Right ventricle myocardium superior (tissue), 1 donor: ENCODE measurements around the gene ME1. TPM values are rescaled to one million over a fixed set of nuclear protein-coding genes. Genes with fewer than 3 reads are reported as not detected.
"Not testable (repeated sequence)": the region's sequence is repeated elsewhere in the genome, so short reads cannot be mapped to it uniquely, and the experiment has no call there.

Experiments used
- ATAC-seq: fragments of 200-7000 bp; cut with Tn5 transposase; one replicate; pipeline ENCODE4 v1.9.1; 2020; ENCODE audit warnings: mild to moderate bottlenecking; ENCODE audit not compliant: poor library complexity
- DNase-seq: peaks from one replicate; pipeline ENCODE4 v3.0.0-alpha.2; 2020
- intact Hi-C: fragments of 100-400 bp; cut with DNase I; formaldehyde crosslinking; loops from one replicate; pipeline ENCODE4 v1.11.2; 2022
- total RNA-seq: library from RNA; stranded (reverse); fragmentation: NEBNext Ultra II Directional; extraction: Animal tissue kit (Norgen Biotek cat#: 25700); gene quantifications from one replicate; pipeline ENCODE4 v1.2.1, GENCODE V29; 2021
- donor health status: DM: no; HTN: yes; CAD: no; lungs with severe emphysema.

Gene ME1
- total RNA-seq, 1 donor from 2014 or later = 24.7 TPM

DNA sequence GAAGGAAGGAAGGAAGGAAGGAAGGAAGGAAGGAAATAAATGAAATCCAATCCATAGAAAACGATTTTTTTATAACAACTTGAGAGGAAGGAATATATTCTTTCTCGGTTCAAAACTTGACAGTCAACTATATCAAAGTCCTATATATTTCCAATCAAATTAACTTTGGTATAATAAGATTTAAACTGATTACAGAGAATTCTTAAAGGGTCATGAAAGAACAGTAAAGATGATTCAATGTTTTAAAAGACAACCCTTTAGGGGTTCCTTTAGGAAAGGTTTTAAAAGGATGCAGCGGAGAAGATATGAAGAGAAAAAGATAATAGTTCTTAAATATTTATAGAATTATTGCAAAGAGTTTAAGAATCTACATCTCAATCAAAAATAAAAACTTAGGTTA lies 61.2 kb downstream of the ME1 start:
- no peak for ATAC-seq
- DNase-seq = no peak
- intact Hi-C loops = no loop called here

DNA sequence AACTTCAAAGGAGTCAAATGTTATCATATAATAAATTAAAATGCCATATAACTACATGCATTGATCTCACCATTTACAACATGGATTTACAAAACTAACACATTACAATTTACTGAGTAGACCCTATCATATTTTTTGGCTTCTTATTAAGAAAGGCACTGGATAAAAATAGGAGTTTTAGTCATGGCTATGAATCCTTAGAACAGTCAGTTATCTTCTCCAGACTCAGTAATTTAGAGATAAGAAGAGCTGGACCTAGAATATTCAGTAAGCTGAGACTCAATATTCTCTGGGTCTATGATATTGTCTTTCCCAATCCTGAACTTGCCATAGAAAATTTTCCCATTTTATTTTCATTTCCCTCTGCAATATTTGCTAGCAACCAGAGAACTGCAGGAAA lies 62.3 kb downstream of the ME1 start:
- DNase-seq = no peak
- ATAC-seq = no peak
- intact Hi-C loops = no loop called here

DNA sequence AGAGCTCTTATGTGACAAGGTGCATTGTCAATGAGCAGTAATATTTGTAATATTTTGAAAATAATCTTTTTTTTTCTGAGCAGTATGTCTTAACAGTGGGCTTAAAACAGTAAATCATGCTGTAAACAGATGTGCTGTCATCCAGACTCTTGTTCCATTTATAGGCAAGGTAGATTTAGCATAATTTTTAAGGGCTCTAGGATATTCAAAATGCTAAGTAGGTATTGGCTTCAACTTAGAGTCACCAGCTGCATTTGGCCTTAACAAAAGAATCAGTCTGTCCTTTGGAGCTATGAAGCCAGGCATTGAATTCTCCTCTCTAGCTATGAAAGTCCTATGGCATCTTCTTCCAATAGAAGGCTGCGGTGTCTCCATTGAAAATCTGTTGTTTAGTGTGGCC lies 63.7 kb downstream of the ME1 start:
- DNase-seq (no peak), ATAC-seq (no peak)
- intact Hi-C loops = no loop called here

- ATAC-seq (no peak), DNase-seq (no peak)
- intact Hi-C loops = no loop called here
These were observed 64.9 kb downstream of the ME1 start for GRCh38 chr6:83365931-83366330.

- ATAC-seq, DNase-seq, intact Hi-C loops: not testable (repeated sequence)
These were observed 68.5 kb downstream of the ME1 start for GRCh38 chr6:83362349-83362748.

- no peak for DNase-seq
- intact Hi-C loops = no loop called here
- no peak for ATAC-seq
These were observed 71.2 kb downstream of the ME1 start for GRCh38 chr6:83359638-83360037.

DNA sequence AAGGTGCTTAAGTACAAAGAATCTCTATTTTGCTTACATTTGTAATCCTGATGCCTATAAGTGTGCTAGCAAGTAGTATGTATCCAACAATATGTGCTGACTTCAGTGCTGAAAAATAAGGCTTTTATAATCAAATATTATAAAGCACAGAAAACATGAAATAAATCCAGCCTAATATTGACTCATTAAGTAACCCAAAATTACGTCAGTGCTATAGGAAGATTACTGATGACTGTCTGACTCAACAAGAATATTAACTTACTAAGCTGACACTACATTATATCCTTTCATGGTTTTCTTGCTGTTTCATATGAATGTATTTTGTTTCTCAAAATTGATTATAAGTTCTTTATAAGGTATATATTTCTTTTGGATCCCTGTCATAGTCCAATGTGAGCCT lies 76.1 kb downstream of the ME1 start:
- ATAC-seq (no peak), DNase-seq (no peak)
- intact Hi-C loops = no loop called here

DNA sequence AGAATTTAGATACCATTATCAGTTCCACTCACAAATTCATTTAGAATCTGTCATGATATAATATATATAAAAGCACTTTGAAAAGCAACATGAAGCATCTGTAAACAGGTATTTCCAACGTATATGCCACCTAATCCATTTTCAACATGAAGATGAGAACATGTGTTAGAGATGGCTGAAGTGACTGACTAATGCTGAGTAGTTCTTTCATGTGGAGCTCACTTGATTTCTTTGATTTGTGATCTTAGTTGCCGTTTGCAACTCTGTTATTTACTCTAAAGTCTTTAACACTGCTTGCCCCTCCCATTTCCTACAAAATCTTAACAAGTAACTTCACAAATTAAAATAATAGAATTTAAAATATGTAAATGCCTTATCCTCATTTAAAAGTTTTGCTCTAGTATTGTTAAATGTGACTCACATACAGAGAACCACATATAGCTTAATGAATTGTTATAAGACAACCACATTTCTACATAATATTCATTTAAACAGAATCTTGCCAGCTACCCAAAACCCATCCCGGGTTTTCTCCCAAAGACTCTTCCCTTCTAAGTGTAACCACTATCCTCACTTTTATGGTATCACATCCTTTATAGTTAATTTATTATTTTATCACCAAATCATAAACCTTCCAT lies 78.3 kb downstream of the ME1 start:
- DNase-seq = no peak
- ATAC-seq = no peak

GRCh38 chr6:83343121-83343520 lies 87.7 kb downstream of the ME1 start:
- DNase-seq = no peak
- ATAC-seq = no peak
- intact Hi-C loops = no loop called here

More for the DNA sequence above, 78.3 kb downstream of the ME1 start:
- intact Hi-C loops = no loop called here

DNA sequence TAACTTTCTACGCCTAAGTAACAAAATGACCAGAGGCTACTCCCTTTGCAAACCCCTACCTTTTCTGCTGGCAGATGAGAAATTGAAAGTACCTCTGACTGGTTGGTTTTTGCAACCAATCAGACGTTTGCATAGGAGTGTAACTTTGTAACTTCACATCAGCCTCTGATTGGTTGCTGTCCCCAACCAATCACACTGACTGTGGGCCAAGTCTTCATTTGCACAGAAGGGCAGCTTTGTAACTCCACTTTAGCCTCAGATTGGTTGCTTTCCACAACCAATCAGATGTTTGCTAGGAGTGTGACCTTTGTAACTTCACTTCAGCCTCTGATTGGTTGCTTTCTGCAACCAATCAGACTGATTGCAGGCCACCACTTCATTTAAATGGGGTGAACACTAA lies 89.1 kb downstream of the ME1 start:
- DNase-seq = no peak
- intact Hi-C loops = no loop called here
- no peak for ATAC-seq

GRCh38 chr6:83333916-83334315 lies 96.9 kb downstream of the ME1 start:
- intact Hi-C loops, ATAC-seq, DNase-seq: not testable (repeated sequence)

DNA sequence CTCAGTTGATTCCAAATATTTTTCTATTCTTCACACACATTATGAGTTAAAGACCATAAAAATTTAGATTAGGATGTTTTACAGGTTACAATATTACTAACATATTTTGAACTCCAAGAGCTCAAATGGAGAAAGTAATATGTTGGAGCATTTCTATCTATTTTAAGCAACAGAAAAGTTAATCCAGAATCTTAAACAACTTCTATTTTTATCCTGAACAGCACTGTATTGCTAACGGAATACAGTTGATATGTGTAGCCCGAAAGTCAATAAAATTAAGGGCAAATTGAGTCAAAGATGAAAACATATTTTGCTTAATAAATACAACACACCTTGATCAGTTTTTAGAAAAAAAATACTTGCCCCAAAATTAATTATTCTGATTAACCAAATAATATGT lies 97.4 kb downstream of the ME1 start:
- intact Hi-C loops = no loop called here
- peak; percentile 56 for ATAC-seq

DNA sequence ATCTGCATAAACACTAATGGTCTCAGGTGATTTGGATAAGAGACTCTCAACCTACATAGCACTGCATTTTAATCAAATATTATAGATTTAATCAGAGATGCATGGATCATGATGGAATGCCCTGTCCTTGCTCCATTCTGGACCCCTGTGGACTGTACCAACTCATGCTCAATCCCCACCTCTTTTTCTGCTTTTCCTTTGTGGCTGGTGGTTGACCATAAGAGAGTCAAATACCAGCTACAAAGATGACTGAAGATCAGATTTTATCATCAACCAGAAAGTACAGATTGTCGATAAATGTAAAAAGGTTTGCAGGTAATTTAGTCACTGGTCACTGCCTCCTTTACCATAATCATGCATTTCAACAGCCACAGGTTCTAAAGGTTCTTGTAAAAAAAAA lies 116.2 kb downstream of the ME1 start:
- ATAC-seq (no peak), DNase-seq (no peak)
- intact Hi-C loops = no loop called here

More for the DNA sequence above, 97.4 kb downstream of the ME1 start:
- DNase-seq = no peak

GRCh38 chr6:83313882-83314281 lies 117.0 kb downstream of the ME1 start:
- ATAC-seq = no peak
- intact Hi-C loops = no loop called here
- no peak for DNase-seq

- ATAC-seq = no peak
- no peak for DNase-seq
- intact Hi-C loops = no loop called here
These were observed 119.6 kb downstream of the ME1 start for GRCh38 chr6:83311231-83311630.

- no peak for ATAC-seq
- intact Hi-C loops = no loop called here
- DNase-seq = no peak
These were observed 120.8 kb downstream of the ME1 start for GRCh38 chr6:83310046-83310445.

DNA sequence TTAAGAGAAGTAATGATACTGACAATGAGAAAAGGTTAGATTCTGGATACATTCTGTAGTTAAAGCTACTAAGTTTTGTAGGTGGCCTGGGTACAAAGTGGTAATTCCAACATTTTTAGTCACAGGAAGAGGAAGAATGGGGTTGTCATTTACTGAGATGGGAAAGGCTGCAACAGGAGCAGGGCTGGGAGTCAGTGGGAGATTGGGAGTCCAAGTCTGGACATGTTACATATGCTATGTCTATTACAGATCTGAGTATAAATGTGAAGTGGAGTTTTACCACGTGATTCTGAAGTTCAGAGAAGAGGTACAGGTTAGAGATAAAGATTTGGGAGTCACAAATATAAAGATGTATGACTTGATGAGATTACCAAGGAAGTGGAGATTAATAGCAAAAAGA lies 121.5 kb downstream of the ME1 start:
- ATAC-seq (no peak), DNase-seq (no peak)
- intact Hi-C loops = no loop called here

DNA sequence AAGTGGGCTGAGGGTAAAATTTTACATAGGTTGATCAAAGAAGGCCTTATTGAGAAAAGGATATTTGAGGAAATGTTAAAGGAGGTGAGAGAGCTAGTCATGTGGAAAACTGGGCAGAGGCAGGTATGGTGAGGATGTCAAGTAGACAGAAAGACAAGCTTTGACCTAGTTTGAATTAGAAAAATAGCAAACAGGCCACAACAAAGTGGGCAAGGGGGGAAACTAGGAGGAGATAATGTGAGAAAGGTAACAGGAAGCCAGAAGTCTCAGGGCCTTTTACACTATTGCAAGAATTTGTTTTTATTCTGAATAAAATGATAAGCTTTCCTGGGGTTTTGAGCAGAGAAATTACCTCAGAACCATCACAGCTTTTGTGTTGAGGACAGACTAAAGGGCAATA lies 122.0 kb downstream of the ME1 start:
- no peak for ATAC-seq
- intact Hi-C loops = no loop called here
- no peak for DNase-seq

DNA sequence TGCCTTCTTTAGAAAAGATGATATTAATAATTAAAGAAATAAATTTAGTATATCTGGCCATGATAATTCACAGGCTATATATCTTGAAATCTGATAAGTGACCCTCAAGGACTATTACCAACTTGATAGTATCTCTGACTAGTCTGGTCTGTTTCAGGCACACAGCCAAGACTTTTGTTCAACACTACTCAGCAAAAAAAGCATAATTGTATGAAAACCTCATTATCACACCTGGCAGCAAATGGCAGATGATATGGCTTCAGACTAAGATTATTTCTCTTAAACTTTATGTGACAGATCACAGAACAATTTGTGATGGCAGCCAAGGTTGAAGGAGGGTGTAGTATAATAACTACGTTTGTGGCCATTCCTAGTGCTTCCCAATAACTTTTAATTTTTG lies 123.0 kb downstream of the ME1 start:
- ATAC-seq = no peak
- no peak for DNase-seq
- intact Hi-C loops = no loop called here

DNA sequence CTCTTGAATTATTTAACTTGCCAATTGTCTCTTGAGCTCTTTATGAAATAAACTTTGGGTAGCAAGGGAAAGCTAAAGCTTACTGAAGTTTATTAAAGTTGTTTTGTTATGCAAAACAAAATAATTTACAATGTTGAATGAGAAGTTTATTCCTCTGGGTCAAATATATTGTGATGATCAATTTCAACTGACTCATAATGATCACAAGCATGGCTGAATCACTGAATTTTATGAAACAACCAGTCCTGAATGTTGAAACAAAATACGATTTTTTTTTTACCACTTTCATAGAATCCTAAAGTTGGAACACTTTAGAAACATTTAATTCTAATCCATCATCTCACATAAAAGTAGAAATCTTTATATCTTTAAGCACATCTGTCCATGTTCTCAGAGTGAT lies 127.4 kb downstream of the ME1 start:
- intact Hi-C loops = no loop called here
- no peak for ATAC-seq
- DNase-seq = no peak

DNA sequence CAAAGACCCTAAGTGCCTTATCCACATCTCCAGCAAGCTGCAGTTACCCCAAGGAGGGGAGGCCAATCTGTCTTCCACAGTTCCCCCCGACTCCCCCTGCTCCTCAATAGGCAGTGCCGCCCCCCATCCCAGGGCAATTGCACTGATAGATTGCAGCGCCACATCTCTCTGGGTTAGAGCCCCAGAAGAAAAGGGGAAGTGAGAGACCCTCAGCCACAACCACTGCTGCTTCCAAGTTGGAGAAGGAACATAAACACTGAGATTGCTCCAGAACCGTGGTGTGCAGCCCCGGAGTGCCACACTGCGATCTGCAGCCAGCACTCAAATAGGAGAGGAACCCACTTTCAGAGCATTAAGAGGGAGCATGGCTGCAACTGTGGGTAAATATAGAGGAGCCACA lies 136.2 kb downstream of the ME1 start:
- intact Hi-C loops = no loop called here
- DNase-seq = no peak
- no peak for ATAC-seq
